ENCODE results near the gene CDH4.

CDH4 gene

DNA sequence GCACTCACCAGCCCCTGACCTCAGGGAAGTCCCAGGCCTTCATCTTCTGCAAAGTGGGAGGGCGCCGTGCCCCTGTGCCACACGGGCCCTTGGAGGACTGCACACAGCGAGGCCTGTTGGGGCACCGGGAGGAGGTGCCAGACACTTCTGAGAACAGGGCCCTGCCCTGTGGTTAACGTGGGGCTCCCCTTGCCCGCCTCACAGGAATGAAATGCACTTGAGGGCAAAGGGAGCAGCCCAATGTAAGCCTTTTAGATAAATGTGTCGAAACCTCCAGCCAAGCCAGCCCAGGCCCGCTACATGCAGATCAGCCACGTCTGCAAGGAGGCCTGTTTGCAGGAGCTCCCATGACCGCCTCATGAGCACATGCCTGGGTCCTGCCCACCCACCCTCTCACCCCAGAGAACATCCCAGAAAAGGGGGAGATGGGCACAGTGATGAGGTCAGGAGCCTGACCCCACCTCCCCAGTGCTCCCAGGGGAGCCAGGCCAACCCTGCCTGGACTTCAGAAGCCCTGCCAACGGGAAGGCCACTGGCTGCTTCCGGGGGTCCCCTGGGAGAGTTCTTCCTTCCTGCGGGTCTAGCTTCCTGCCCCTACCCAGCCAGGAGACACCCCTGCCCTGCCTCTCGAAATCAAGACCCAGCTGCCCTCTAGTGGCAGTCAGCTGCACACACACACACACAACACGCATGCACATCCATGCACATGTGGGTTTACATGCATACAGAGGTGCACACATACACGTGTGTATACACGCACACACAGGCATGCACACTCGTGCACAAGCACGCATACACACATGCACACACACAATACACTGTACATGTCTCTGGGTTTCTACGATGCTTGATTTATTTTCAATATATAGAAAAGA is 634.9 kb downstream of the CDH4 start:
- DNase-seq (ENCODE audit: low read depth in 2 of 2) = peak; percentile 29 to 46
- H3K4me3 ChIP-seq (replicated peaks in 1 of 2; ENCODE audit: low read depth in 2 of 2, low read length in 2 of 2) = no peak overlapping the region
- TF ChIP-seq, protein P1, sequence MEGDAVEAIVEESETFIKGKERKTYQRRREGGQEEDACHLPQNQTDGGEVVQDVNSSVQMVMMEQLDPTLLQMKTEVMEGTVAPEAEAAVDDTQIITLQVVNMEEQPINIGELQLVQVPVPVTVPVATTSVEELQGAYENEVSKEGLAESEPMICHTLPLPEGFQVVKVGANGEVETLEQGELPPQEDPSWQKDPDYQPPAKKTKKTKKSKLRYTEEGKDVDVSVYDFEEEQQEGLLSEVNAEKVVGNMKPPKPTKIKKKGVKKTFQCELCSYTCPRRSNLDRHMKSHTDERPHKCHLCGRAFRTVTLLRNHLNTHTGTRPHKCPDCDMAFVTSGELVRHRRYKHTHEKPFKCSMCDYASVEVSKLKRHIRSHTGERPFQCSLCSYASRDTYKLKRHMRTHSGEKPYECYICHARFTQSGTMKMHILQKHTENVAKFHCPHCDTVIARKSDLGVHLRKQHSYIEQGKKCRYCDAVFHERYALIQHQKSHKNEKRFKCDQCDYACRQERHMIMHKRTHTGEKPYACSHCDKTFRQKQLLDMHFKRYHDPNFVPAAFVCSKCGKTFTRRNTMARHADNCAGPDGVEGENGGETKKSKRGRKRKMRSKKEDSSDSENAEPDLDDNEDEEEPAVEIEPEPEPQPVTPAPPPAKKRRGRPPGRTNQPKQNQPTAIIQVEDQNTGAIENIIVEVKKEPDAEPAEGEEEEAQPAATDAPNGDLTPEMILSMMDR (IDR thresholded peaks at IDR 0.05; ENCODE audit: low read depth, low read length) = peak; percentile 79

GRCh38 chr20:61887596-61888093 is 635.6 kb downstream of the CDH4 start:
- DNase-seq (ENCODE audit: low read depth in 2 of 2) = no peak
- no peak overlapping the region for H3K4me3 ChIP-seq (replicated peaks in 1 of 2; ENCODE audit: low read depth in 2 of 2, low read length in 2 of 2)
- TF ChIP-seq, protein P1 (IDR thresholded peaks at IDR 0.05; ENCODE audit: low read depth, low read length) = no peak

DNA sequence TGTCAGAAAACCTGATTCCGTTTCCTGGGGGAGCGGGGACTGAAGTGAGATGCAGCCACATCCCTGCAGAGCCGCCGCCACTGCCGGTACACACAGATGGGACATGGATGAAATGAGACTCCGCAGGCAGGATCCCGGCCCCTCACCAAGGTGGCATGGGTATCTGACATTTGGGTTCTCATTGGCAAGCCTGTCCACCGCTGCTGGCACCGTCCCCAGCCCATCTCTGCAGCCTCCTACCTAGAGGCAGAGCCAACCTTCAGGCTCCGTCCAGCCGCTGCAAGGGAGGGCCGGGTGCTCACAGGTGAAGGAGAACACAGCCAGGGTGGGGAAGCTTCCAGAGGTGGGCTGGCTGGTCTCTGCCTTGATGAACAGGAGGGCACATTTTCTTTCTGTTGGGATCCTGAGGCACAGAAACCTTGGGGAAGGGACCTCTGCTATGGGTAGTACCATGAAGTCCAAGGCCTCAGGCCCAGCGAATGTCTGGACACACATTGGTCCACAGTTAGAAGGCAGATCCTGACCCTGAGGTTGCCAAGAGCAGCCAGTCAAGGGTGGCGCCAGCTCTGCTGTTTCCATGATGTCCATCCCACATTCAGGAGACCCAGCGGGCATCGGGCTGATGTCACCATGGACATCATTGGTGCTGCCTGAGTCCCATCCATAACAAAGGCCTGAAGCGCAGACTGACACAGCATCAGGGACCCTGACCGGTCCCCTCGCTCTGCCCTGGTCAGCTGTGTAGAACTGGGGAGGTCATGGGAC is 636.2 kb downstream of the CDH4 start:
- no peak overlapping the region for H3K4me3 ChIP-seq (replicated peaks in 1 of 2; ENCODE audit: low read depth in 2 of 2, low read length in 2 of 2)
- TF ChIP-seq, protein P1 (IDR thresholded peaks at IDR 0.05; ENCODE audit: low read depth, low read length) = no peak
- no peak for DNase-seq (ENCODE audit: low read depth in 2 of 2)

GRCh38 chr20:61889659-61890058 is 637.6 kb downstream of the CDH4 start:
- TF ChIP-seq, protein P1 (IDR thresholded peaks at IDR 0.05; ENCODE audit: low read depth, low read length) = no peak
- H3K4me3 ChIP-seq (replicated peaks in 1 of 2; ENCODE audit: low read depth in 2 of 2, low read length in 2 of 2) = no peak overlapping the region

GRCh38 chr20:61890210-61890609 is 638.1 kb downstream of the CDH4 start:
- DNase-seq (ENCODE audit: low read depth in 2 of 2) = no peak
- H3K4me3 ChIP-seq (replicated peaks in 1 of 2; ENCODE audit: low read depth in 2 of 2, low read length in 2 of 2) = no peak overlapping the region
- TF ChIP-seq, protein P1 (IDR thresholded peaks at IDR 0.05; ENCODE audit: low read depth, low read length) = no peak

More at GRCh38 chr20:61889659-61890058, 637.6 kb downstream of the CDH4 start:
- DNase-seq (ENCODE audit: low read depth in 2 of 2) = no peak

GRCh38 chr20:61891476-61891875 is 639.4 kb downstream of the CDH4 start:
- TF ChIP-seq, protein P1 (IDR thresholded peaks at IDR 0.05; ENCODE audit: low read depth, low read length) = no peak
- DNase-seq (ENCODE audit: low read depth in 2 of 2) = no peak
- no peak overlapping the region for H3K4me3 ChIP-seq (replicated peaks in 1 of 2; ENCODE audit: low read depth in 2 of 2, low read length in 2 of 2)
